ENCODE measurements around the gene HSP90AB1.

HSP90AB1 gene

GRCh38 chr6:44269178-44269920 lies 22.4 kb downstream of the HSP90AB1 start:
- no peak for DNase-seq (ENCODE audit: low read depth)

- DNase-seq (ENCODE audit: low read depth), result no peak
Observed at GRCh38 chr6:44269921-44270525, 23.1 kb downstream of the HSP90AB1 start, which contains the start of gene TMEM151B. Gene TMEM151B, plus strand, starts transcription at chr6:44270450. Its CDS starts 293 bp downstream, at chr6:44270743.

- DNase-seq (ENCODE audit: low read depth), result no peak
Observed at GRCh38 chr6:44270526-44271405, 23.9 kb downstream of the HSP90AB1 start.

GRCh38 chr6:44271406-44271723 lies 24.5 kb downstream of the HSP90AB1 start:
- no peak for DNase-seq (ENCODE audit: low read depth)

- no peak for DNase-seq (ENCODE audit: low read depth)
Observed at GRCh38 chr6:44271914-44272313, 25.0 kb downstream of the HSP90AB1 start.

GRCh38 chr6:44272529-44272928 lies 25.6 kb downstream of the HSP90AB1 start:
- no peak for DNase-seq (ENCODE audit: low read depth)

GRCh38 chr6:44272999-44273566 lies 26.2 kb downstream of the HSP90AB1 start:
- no peak for DNase-seq (ENCODE audit: low read depth)

GRCh38 chr6:44273617-44274016 lies 26.7 kb downstream of the HSP90AB1 start:
- no peak for DNase-seq (ENCODE audit: low read depth)

GRCh38 chr6:44275271-44275748 lies 28.4 kb downstream of the HSP90AB1 start:
- DNase-seq (ENCODE audit: low read depth), result no peak

- DNase-seq (ENCODE audit: low read depth), result no peak
Observed at GRCh38 chr6:44275749-44276648, 29.1 kb downstream of the HSP90AB1 start.

GRCh38 chr6:44276667-44277640 lies 30.1 kb downstream of the HSP90AB1 start:
- no peak for DNase-seq (ENCODE audit: low read depth)

- DNase-seq (ENCODE audit: low read depth), result no peak
Observed at GRCh38 chr6:44277763-44278162, 30.9 kb downstream of the HSP90AB1 start.

- no peak for DNase-seq (ENCODE audit: low read depth)
Observed at GRCh38 chr6:44278315-44278714, 31.4 kb downstream of the HSP90AB1 start.

GRCh38 chr6:44278774-44279697 lies 32.1 kb downstream of the HSP90AB1 start:
- DNase-seq (ENCODE audit: low read depth), result no peak

GRCh38 chr6:44284121-44284520 lies 37.2 kb downstream of the HSP90AB1 start:
- DNase-seq (ENCODE audit: low read depth), result no peak

- no peak for DNase-seq (ENCODE audit: low read depth)
Observed at GRCh38 chr6:44284867-44285266, 38.0 kb downstream of the HSP90AB1 start.

GRCh38 chr6:44285552-44286284 lies 38.8 kb downstream of the HSP90AB1 start:
- DNase-seq (ENCODE audit: low read depth), result no peak

- no peak for DNase-seq (ENCODE audit: low read depth)
Observed at GRCh38 chr6:44286285-44286565, 39.3 kb downstream of the HSP90AB1 start.
